Fibroblast of villous mesenchyme (primary cell): ENCODE results near the gene UTS2B. TPM values are rescaled to one million over a fixed set of nuclear protein-coding genes. Genes with fewer than 3 reads are reported as not detected.
A peak's percentile ranks its signal among the peaks of the same experiment; 100 is the strongest.

Experiments
- DNase-seq: peaks from one replicate; pipeline ENCODE4 v3.0.0-alpha.2; 2010; ENCODE audit warnings: low read depth
- H3K4me3 ChIP-seq: 2 replicates; pipeline ENCODE4 v1.5.1; 2011; ENCODE audit warnings: low read depth, mild to moderate bottlenecking, low read length
- total RNA-seq: library from RNA; depleted of rRNA; stranded (reverse); fragments of >200 nt; gene quantifications from 2 replicates; pipeline ENCODE4 v1.2.3, GENCODE V29; 2012
- TF ChIP-seq, protein P1 (sequence below): IDR thresholded peaks from 2 replicates; pipeline ENCODE4 v1.5.1; 2012; ENCODE audit warnings: low read depth, mild to moderate bottlenecking, low read length; ENCODE audit not compliant: insufficient read depth

Gene UTS2B
- total RNA-seq, 1 donor: 0.86 TPM

DNA sequence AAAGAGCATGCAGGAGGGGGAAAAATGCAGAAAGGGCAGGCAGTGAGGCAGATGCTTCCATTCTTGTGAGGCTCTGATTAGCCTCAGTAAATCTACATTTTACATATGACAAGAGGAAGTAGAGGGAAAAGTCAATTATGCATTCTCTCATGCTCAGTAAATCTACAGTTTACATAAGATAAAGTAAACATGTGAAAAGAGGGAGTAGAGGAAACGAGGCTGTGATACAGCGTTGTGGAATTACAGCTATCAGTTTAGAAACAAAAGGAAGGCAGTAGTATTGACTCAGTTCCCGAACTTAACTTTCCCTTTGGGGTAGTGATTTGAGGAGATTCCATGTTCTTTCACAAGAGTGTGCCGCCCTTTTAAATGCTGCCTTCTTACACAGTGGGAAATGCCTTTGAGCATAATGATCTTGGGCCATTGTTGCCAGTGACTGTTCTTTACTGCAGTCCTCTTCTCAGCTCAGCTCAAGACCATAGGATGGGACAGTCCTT is 92.0 kb downstream of the UTS2B start:
- DNase-seq: peak; percentile 62
- TF ChIP-seq, protein P1, sequence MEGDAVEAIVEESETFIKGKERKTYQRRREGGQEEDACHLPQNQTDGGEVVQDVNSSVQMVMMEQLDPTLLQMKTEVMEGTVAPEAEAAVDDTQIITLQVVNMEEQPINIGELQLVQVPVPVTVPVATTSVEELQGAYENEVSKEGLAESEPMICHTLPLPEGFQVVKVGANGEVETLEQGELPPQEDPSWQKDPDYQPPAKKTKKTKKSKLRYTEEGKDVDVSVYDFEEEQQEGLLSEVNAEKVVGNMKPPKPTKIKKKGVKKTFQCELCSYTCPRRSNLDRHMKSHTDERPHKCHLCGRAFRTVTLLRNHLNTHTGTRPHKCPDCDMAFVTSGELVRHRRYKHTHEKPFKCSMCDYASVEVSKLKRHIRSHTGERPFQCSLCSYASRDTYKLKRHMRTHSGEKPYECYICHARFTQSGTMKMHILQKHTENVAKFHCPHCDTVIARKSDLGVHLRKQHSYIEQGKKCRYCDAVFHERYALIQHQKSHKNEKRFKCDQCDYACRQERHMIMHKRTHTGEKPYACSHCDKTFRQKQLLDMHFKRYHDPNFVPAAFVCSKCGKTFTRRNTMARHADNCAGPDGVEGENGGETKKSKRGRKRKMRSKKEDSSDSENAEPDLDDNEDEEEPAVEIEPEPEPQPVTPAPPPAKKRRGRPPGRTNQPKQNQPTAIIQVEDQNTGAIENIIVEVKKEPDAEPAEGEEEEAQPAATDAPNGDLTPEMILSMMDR: no peak
- H3K4me3 ChIP-seq: no peak overlapping the region

DNA sequence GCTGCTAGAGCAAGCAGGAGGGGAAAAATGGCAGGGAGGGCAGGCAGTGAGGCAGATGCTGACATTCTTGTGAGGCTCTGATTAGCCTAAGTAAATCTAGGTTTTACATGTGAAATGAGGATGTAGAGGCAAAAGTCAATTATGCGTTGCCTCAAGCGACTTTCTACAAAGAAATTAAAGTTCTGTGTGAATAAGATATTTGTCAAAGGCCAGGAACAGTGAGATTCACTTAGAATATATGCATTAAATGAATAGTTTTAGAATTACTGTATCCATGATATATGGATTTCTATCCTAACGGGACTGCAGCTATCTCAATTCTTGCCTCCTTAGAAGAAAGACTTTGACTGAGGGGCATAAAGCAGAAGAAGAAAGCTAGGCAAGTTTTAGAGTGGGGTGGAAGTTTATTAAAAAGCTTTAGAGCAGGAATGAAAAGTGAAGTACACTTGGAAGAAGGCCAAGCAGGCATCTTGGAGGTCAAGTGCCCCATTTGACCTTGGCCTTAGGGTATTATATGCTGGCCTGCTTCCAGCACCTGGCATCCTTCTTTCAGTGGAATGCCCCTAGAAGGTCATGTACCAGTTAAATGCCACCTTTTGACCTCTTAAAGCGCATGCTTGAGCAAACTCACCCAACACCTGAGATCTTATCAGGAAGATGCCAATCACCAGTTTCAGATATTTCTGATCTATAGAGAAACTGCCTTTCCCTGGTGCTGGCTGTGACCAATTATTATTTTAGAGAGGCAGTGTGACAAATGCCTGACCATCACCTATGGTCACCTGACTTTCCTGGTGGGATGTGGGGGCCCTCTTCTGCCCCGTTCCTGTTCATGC is 93.1 kb downstream of the UTS2B start:
- H3K4me3 ChIP-seq: no peak overlapping the region
- DNase-seq: no peak
- TF ChIP-seq, protein P1: no peak

DNA sequence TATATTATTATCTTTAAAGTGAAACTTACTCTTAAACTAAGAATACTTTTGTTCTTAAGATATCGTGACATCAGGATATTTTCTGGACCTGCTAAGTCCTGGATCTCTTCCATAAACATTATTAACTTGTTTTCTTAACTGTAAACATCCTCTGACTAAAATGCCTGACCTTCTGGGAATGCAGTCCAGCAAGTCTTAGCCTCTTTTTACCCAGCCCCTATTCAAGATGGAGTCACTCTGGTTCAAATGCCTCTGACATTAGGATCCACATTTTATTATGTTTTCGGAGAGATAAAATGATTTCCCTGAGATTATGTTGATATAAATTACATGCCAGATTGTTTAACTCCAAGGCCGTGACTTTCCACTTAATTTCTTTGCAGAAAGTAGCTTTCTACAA is 93.7 kb downstream of the UTS2B start:
- TF ChIP-seq, protein P1: no peak
- H3K4me3 ChIP-seq: no peak overlapping the region
- DNase-seq: peak; percentile 58

DNA sequence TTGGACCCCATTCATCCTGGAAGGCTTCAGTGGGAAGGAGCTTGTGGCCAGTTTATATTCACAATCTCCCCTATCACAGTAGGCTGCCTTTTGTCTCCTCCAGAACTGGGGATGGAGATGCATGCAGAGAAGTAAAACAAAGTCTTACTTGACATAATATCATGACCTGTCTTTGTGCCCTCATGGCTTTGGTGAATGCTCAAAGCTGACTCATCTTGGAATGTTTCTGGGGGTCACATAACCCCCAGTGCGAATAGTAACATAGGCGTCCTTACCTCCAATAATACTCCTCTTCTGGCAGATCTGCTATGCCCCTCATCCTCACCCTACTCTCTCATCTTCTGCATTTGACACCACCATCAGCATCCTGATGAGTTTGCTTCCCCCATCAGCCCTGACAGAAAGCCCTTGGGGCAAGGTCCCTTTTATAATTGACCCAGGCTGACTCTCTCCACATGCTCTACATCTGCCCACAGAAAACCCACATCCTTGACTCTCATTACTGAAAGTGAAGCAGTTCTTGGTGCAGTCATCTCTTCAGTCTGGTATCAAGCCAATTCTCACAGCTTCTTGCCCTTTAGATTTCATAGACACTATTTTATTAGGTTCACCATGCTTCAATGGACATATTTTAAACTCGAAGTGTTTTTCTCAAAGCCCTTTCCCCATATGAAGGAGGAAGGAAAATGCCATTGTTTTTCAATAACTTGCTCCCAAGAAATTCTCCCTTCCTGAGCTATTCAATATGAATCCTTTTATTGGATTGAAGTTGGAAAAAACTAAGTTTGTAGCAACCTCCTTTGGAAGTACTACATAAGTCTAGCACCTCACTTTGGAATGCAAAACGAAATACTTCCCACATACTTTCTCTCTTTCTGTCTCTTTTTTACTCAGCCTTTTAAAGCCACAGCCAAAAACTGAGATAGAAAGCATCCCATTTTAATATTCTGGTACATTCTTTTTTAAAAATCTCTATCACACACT is 94.7 kb downstream of the UTS2B start:
- DNase-seq: peak; percentile 36
- no peak overlapping the region for H3K4me3 ChIP-seq
- TF ChIP-seq, protein P1: no peak

DNA sequence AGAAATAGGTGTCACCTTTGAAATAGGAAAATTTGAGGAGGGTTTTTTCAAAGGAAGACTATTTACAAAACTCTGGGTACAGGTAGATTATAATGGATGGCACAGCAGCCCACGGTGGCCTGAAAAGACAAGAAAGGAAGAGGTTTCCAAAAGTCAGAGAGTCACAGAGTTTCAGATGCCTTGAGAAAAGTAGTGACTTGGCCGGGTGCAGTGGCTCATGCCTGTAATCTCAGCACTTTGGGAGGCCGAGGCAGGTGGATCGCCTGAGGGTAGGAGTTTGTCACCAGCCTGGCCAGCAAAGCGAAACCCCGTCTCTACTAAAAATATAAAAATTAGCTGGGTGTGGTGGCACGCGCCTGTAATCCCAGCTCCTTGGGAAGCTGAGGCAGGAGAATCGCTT is 96.1 kb downstream of the UTS2B start:
- no peak for DNase-seq
- TF ChIP-seq, protein P1: no peak
- H3K4me3 ChIP-seq: no peak overlapping the region

DNA sequence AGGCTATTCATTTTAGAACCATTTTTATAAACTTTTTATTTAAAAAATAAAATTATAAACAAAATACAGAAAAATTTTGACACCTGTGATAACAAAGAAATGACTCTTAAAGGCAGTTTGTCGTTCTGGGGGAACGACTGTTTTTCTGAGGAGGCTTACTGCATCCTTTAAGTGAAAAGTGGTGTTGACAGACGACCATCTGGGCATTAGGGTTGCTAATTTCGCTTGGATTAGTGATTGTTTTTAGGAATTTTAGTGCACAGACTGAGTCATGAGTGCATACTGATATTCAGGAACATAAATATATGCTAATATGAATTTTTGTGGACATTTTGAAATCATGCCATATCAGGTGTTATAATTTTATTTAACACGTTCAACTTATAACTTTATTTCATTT is 102.8 kb downstream of the UTS2B start:
- TF ChIP-seq, protein P1: no peak
- DNase-seq: no peak
- H3K4me3 ChIP-seq: no peak overlapping the region
